GM21360 (cell line): ENCODE results near the gene TMEM258.

Source experiments
- ATAC-seq: cut with Tn5 transposase; IDR thresholded peaks from one replicate; pipeline ENCODE4 v1.9.1; 2021; ENCODE audit warnings: mild to moderate bottlenecking, moderate library complexity; ENCODE audit not compliant: unreplicated experiment

The TMEM258 gene

DNA sequence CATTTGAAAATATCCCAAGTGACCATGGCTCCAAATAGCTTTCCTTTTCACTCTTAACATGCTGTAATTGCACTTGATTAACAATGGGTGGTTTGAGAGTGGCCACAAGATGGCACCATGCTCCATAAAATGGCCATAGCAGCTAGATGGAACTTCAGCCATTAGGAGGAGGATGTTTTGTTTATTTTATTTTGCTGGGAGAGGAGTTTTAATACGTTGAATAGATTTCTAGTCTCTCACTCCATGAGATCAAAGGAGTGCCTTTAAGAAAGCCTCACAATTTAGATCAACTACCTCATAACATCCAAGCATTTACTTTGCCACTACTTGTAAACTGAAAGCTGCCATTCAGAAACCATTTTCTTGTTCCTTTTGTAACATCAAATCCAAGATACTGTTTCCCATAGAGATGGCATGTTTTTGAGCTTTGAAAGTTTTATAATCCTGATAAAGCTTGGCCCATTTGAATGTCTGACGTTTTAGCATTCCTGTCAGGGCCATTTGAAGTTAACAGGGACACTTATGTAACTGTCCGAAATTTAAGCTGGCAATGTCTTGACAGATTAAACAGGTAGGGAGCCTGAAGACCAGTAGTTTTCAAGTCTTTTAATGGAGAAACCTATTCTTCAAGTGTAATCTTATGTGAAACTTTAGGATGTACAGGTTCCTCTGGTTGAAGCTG, 5.0 kb upstream of the TMEM258 start:
- ATAC-seq: no peak

DNA sequence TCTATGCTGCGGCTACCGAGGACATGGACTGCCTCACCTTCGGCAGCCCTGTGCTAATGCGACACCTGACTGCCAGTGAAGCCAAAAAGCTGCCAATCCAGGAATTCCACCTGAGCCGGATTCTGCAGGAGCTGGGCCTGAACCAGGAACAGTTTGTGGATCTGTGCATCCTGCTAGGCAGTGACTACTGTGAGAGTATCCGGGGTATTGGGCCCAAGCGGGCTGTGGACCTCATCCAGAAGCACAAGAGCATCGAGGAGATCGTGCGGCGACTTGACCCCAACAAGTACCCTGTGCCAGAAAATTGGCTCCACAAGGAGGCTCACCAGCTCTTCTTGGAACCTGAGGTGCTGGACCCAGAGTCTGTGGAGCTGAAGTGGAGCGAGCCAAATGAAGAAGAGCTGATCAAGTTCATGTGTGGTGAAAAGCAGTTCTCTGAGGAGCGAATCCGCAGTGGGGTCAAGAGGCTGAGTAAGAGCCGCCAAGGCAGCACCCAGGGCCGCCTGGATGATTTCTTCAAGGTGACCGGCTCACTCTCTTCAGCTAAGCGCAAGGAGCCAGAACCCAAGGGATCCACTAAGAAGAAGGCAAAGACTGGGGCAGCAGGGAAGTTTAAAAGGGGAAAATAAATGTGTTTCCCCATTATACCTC, 3.6 kb upstream of the TMEM258 start:
- no peak for ATAC-seq

DNA sequence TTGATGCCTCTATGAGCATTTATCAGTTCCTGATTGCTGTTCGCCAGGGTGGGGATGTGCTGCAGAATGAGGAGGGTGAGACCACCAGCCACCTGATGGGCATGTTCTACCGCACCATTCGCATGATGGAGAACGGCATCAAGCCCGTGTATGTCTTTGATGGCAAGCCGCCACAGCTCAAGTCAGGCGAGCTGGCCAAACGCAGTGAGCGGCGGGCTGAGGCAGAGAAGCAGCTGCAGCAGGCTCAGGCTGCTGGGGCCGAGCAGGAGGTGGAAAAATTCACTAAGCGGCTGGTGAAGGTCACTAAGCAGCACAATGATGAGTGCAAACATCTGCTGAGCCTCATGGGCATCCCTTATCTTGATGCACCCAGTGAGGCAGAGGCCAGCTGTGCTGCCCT, 3.1 kb upstream of the TMEM258 start:
- ATAC-seq: no peak

DNA sequence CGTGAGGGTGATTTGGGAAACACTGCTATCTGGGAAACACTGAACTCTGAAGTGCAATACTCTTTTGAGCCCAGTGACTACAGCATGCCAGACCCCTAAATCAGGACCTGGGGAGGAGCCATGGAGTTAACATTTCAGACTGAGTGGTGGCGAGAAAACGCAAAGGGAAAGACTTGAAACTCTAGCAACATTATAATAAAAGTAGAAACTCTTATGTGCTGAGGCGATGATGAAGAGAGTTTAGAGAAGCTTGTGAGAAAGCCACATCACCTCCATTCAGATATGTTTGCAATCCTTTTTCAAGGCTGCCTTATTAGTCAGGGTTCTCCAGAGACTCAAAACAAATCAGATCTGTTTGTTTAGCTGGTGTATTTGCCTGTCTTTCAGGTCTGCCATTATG, 2.2 kb upstream of the TMEM258 start:
- no peak for ATAC-seq

DNA sequence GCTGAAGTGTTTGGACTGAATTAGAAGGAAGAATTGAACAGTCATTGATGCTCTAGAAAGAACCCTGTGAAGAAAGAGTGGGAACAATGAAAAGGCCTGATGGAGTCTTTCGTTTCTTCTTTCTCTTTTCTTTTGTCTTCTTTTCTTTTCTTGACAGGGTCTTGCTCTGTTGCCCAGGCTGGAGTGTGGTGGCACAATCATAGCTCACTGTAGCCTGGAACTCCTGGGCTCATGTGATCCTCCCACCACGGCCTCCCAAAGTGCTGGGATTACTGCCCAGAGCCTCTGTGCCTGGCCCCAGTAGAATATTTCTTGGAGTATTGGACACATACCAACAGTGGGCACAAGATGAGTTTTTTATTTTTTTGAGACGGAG, 1.4 kb upstream of the TMEM258 start:
- ATAC-seq: no peak

DNA sequence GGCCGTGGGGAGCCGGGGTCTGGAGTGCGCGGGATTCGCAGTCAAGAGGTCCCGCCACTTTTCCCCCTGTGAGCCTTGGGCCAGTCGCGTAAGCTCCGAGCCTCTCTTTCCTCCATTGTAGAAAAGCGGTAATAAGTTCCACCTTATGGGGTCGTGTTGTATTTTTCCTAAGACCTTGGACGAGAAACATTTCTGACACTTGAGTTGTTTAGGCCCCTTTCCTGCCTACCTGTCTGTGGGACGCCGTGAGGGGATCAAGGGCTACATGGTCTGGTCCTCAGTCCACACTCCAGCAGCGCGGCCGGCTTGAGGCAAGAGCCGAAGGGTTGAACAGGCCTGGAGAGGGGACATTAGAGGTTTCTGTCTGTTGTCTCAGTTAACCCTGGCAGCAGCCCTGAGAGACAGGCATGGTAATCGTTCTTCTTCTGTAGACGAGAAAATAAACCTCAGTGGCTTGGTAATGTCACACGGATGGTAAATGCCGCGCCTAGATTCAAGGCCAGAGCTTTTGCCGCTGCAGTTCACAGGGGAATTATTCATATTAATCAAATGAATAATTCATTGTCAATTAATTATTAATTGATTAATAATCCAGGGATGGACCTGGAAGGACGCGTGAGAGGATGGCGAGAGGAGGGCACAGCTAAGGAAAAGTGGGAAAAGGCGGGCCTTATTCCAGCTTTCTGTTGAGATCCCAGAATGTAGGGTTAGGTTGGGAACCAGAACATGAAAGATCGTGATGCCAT, 857 bp upstream of the TMEM258 start:
- ATAC-seq: no peak

DNA sequence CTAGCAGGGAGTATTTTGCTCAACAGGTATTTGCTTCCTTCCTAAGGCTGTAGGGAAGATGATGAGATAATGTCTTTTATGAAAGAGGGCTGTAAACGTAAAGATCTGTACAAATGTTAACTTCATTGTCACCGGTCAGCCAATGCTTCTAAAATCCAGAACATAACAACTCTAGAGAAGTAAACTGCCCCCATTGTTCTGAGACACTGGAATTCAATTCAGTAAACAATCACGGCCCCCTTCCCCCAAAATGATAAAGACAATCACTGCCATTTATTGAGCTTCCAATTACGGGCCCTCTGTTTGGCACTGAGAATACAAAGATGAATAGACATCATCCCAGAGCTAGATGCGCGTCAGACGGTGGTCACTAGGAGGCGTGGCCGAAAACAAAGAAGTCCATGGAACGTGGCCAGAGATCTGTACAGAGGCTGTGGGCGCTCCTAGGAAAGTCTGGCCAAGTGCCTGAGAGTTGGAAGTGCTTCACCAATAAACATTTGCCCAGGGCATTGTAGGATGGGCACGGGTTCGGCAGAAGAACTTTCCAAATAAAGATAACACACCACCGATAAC, 576 bp downstream of the TMEM258 start:
- ATAC-seq: no peak

DNA sequence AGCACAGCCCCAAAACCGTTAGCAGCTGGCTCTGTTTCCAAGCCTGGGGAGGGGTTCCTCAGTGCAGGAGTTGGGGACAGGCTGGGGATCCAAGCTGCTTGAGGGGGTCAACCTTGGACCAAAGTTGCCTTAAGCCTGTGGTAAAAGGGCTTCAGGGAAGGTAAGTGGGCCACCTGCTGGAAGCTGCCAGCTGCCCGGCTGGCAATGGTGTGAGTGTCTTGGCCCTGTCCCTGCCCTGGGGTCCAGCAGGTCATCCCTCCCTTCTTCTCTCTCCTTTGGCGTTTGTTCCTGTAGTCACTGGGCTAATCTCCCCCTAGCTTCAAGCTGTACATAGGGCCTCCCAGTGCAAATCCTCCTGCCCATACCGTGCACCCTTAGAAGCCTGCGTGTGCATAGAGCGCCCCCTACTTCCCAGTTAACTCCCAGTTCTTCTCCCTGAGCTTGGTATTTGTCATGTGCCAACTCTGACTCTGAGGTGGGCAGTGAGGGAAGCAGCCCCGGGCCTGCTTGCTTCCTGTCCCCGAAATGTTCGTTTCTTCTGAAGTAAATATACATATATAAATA, 4.4 kb downstream of the TMEM258 start:
- ATAC-seq: no peak

DNA sequence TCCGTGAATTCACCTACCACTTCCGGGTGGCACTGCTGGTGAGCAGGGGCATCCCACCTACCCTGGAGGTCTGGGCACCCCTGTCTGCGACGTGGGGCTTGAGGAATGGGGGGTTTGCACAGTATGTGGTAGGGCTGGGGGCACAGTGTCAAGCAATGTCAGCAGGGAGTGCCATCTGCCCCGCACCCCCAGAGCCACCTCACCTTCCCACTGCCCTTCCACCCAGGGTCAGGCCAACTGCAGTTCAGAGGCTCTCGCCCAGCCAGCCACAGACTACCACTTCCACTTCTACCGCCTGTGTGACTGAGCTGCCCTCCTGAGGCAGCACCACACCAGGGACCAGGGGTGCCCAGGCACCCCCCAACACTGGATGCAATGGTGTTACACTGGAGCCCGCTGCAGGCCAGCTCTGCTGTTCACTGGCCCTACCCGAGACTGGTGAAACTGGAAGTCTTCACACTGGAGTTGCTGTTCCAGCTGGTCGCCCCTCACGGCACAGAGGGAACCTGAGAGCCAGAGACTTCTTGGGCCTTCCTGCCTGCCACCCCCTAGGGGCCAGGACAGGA, 6.5 kb downstream of the TMEM258 start:
- ATAC-seq: no peak

DNA sequence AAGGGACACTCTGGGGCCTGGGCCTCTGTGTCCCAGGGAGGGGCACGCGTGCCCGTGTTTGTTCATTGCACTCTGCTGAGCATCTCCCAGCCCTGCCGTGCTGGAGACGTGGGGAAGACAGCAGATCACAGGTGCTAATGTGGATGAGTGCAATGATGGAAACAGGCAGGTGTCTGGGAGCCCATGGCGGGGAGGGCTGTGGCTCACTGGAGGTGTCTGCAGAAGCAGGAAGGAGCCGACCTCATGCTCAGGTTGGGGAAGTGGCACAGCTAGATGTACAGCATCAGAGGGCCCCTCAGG, 7.9 kb downstream of the TMEM258 start:
- ATAC-seq: no peak

DNA sequence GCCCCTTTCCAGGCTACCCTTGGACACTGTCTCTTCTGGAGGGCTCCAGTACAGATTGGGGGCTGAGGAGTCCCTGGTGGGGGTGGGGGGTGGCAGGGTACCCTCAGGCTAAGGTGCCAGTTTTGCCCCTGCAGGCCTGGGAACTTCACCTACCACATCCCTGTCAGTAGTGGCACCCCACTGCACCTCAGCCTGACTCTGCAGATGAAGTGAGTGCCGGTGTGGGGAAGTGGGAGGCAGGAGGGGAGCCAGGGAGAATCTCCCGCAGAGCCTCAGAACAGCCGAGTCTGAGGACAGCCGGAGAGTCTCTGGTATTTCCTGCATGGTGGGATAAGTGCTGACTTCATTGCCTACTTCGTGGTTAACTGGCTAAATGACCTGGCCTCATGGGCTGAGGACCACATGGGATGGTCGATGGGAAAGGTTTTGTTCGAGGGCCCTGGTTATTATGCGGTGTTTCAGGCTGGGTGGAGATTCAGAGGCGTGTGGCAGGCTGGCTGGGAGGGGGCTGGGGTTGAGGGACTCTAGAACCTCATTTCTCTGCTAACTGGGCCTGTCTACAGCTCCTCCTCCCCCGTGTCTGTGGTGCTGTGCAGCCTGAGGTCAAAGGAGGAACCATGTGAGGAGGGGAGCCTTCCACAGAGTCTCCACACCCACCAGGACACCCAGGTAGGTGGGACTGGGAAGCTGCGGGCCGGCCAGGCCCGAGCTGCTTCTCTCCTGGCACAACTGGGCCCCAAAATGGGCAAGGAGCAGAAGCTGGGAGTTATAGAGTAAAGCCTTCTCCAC, 8.5 kb downstream of the TMEM258 start:
- no peak for ATAC-seq

DNA sequence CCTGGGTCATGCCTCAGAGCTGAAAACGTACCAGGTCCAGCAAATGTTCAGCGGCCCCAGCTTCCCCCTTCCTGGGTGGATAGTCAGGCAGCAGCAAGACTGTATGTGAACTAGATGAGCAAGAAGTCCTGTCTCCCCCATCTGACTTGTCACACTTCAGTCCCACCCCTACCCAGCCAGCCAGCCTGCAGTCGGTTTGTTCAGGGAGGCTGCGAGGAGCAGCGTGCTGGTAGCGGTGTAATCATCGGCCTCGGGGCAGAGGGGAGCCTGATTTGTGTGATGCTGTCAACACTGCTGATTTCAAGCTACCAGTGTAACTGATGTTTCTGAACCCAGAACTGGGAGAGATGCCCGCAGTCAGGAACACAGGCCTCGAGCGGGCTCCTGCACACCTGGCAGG, 9.6 kb downstream of the TMEM258 start:
- ATAC-seq: no peak

DNA sequence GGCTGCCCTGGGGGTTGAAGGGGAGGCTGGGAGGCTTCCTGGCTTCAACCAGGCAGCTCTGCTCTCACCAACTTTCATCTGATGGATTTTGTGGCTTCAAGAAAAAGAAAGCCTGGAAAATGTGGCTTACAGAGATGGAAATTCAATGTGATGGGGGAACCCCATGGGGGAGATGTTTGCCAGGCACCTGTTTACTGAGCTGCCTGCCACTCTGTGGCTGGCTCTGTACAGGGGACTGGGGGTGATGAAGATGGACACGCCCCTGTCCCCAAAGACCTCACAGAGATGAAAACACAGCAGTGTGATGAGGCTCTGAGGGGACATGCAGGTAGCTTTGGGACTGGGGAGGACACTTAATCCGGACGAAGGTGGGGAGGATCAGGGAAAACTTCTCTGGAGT, 10.1 kb downstream of the TMEM258 start:
- no peak for ATAC-seq

DNA sequence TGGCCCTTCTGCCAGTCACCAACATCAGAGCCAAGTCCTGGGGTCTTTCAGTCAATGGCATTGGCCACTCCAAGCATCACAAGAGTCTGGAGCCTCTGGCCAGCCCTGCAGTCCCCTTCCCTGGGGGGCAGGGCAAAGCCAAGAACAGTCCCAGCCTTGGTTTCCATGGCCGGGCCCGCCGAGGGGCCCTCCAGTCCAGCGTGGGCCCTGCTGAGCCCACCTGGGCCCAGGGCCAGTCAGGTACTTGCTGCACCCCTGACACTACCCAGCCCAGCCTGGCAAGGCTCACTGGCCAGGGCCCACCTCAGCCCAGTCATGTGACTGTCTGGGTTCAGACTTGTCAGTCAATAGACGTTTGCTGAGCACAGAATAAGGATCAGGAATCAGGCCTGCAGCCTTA, 10.8 kb downstream of the TMEM258 start:
- no peak for ATAC-seq

DNA sequence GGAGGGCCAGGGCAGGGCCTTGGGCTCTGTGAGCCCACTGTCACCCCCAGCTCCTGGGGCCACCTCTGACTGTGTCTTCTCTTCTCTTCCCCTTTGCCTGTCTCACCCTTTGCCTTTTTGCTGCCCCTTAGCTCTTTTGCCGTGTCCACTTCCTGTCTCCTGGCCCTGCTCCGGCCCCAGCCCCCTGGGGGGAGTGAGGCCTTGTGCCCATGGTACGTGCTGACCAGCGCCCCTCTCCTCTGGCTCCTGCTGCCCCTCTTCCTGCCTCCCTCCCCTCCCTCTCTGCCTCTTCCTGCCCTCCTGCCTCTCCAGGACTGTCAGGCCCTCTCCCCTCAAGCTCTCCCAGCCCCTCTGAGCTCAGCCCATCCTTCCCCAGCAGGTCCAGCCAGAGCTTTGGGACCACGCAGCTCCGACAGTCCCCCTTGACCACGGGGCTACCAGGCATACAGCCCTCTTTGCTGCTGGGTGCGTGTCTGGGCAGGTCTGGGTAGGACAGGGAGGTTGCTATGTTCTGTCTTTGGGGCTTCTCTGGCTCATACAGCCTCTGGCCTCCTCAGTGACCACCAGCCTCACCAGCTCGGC, 11.7 kb downstream of the TMEM258 start:
- ATAC-seq: no peak

DNA sequence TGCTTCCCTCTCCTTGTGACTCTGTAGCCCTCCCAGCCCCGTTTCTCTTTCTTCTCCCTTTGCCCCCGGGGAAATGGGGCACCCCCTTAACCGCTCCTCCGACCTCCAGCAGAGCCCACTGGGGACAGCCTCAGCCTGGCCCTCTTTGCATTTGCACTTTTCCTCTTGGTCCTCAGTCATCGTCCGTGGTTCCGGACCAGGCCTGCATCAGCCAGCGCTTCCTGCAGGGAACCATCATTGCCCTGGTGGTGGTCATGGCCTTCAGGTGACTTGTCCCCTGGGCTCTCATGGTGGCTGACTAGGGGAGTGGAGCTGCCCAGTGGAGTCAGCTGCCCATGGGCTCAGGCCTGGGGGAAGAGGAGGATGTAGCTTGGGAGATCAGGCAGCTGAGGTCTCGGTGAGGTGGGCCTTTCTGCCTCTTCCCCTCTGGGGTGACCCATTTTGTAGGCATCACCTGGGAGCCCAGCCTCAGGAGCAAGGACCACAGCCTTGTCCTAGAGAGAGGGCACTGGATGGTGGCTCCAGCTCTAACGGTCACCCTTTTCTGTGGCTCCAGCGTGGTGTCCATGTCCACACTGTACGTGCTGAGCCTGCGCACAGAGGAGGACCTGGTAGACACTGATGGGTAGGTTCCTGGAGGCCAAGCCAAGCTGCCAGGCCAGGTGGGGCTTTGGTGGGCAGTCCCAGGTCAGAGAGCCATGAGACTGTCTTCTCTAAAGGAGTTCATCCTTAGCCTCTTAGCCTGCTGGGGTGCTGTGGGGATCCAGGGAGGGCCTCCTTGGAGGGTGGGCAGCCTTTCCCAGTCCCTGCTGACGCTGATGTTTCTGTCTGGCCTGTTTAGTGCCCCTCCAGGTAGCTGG, 12.5 kb downstream of the TMEM258 start:
- no peak for ATAC-seq

DNA sequence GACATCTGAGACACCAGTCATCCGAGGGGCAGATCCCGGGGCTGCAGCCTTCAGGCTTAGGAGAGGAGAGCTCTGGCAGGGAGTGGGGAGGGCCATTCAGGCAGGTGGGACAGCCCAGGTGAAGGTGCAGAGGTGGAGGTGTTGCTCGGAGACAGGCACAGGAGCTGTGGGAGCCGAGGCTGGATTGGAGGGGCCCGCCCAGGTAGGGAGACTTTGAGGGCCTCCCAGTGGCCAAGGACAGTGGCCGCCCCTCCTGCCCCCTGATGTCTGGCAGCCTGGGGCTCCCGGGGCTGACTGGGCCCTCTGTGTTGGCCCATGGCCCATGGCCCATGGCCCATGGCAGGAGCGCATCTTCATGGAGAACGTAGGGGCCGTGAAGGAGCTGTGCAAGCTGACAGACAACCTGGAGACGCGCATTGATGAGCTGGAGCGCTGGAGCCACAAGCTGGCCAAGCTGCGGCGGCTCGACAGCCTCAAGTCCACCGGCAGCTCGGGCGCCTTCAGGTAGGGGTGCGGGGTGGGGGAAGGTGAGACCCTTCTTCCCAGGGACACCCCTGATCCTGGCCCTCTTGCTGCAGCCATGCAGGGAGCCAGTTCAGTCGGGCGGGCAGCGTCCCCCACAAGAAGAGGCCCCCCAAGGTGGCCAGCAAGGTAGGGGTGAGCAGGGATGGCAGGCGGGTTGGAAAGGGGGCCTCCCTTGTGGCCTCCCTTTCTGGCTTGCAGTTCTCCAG, 13.3 kb downstream of the TMEM258 start:
- ATAC-seq: no peak

DNA sequence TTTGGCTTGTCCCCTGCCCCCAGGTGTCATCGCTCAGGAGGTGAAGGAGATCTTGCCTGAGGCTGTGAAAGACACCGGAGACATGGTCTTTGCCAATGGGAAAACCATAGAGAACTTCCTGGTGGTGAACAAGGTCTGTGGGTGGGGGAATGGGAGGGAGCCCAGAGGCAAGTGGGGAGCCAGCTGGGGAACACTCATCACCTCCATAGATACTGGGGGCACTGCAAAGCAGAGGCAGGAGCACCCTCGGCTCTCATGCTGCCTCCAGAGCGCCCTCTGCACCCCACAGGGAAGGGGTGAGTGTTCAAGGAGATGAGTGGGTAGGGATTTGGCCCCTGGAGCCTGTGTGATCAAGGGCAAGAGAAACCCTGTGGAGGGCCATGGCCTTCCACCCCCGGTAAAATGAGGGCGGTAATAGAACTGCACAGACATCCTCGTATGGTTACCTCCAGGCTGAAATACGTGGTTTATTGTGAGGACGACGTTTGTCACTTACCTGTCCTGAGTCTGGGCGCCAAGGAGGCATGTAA, 14.0 kb downstream of the TMEM258 start:
- no peak for ATAC-seq
